Suppressor macrophage treated with lipopolysaccharide for 4 hours (primary cell): Measurements from ENCODE around the gene EXOC6B.
"Not testable (repeated sequence)": the region's sequence is repeated elsewhere in the genome, so short reads cannot be mapped to it uniquely, and the experiment has no call there.

Source experiments
- DNase-seq: peaks from one replicate; pipeline ENCODE4 v3.0.0-alpha.2; 2020

EXOC6B gene

DNA sequence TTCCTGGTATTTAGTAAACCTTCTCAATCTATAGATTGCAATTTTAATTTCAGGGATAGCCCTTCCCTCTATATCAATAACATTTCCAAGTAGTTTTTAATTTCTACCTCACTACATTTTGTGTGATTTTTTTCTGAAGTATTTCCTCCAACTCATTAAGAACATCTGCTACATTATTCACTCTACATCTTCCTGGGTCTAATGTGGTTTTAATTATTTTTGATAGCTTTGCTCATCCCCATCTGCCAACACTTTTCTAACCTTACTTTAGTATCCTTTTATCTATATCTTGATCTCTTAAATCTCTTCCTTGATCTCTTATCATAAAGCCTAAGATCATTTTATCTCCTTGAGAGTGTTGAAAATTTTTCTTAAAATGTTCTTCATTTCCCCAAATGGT is 399.8 kb downstream of the EXOC6B start:
- DNase-seq = no peak

GRCh38 chr2:72423756-72424155 is 402.1 kb downstream of the EXOC6B start:
- DNase-seq = no peak

DNA sequence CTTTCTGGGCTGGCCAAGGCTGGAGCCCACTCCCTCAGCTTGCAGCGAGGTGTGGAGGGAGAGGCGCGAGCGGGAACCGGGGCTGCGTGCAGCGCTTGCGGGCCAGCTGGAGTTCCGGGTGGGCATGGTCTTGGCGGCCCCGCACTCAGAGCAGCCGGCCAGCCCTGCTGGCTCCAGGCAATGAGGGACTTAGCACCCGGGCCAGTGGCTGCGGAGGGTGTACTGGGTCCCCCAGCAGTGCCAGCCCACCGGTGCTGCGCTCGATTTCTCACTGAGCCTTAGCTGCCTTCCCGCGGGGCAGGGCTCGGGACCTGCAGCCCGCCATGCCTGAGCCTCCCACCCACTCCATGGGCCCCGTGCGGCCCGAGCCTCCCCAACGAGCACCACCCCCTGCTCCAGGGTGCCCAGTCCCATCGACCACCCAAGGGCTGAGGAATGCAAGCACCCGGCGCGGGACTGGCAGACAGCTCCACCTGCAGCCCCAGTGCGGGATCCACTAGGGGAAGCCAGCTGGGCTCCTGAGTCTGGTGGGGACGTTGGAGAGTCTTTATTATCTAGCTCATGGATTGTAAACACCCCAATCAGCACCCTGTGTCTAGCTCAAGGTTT is 404.0 kb downstream of the EXOC6B start:
- DNase-seq = not testable (repeated sequence)

- DNase-seq = no peak
Measured at GRCh38 chr2:72415781-72416475, 409.9 kb downstream of the EXOC6B start.

DNA sequence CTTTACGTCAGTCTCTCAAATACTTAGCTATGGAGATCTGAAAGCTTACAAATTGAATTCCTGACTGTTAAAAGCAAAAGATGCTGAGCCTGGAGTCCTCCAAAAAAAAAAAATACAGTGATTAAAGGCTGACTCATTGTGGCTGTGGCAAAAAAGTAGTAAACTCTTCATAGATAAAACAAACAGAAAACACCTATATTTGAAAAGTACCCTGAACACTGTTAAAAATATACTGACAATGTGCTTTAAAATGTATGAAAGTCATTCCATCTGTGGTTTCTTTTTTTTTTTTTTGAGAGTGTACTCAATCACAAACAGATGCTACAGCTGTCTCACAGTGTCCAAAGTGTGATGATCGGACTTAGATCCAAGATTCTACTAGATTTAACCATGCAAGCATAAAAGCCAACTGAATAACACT is 410.6 kb downstream of the EXOC6B start:
- no peak for DNase-seq

DNA sequence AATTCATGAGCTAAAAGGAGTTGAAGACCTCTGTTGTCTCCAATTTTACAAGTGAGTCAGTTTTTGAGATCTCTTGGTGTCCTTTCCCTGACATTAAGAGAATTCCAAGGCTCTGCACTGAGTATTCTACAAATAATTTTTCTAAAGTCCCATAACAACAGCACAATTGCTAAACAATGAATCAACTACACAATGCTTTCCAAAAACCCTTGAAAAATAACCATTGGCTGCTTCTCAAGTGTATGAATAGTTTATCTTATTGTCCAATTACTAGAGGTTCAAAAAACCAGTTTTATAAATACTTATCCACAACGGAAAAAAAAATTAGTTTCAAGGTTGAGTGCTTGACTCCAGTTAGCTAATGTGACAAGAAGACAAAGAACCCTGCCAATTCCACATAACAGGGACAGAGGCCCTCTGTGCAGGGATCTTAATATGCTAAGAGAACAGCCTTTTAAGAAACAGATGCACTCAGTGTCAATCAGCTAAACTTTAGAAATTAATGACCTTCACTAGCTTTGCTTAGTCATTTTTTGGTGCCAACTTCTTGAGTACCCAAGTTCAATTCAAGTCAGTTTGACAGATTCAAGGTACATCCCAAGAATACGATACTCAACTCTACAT is 411.6 kb downstream of the EXOC6B start:
- DNase-seq = no peak

DNA sequence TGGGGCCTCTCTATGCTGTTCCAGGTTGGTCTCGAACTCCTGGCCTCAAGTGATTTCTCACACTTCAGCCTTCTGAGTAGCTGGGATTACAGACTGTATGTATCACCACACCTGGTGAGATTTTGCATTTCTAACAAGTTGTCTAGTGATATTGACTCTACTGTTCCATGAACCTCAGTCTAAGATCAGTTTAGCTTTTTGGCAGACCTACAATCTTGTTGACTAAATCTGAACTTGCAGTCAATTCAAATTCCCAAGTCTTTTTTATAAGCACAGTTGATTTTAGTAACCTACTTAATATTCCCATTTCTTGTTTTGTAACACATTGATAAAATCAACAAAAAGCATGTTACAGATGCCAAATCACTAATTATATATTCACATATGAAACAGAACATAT is 412.1 kb downstream of the EXOC6B start:
- DNase-seq = no peak

DNA sequence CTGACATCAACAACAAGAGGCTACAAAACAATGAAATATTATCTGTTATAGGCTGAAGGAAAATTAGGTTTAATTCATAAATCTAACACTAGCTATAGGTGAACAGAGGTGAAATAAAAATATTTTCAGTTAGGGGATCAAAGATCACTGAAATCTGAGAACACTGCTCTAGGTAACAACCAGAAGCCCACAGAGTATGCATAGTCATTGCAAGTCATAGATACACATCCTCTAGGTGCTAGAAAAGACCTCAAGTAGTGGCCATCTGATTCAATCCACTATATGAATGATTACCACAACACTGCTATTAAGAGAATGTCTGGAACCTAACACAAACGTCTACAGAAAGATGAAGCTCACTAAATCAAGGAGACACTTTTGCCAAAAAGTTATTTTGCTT is 413.6 kb downstream of the EXOC6B start:
- no peak for DNase-seq

GRCh38 chr2:72399879-72400278 is 426.0 kb downstream of the EXOC6B start:
- no peak for DNase-seq

GRCh38 chr2:72395096-72395495 is 430.7 kb downstream of the EXOC6B start:
- DNase-seq = no peak

DNA sequence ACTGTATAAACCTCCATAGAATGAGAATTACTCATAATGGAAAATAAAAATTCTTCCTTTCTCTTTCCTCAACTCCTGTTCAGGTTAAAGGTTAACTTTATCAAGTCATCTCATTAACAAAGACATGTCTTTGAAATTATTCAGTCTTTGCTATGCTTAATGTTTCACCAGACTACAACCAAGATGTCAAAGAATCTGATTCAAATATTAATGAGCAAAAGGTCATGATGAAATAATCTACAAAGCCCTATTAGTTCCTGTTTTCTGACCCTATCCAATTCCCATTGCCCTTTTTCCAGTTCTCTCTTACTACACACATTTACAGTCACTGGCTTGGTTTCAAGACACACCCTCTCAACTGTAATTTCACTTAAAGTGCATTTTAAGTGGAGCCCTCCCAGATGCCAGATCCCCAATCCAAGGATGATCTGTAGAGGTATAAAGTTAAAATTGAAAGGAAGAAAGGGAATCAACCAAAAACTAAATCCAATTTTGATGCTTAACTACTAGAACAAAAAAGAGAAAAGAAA is 431.2 kb downstream of the EXOC6B start:
- peak; percentile 6 for DNase-seq

DNA sequence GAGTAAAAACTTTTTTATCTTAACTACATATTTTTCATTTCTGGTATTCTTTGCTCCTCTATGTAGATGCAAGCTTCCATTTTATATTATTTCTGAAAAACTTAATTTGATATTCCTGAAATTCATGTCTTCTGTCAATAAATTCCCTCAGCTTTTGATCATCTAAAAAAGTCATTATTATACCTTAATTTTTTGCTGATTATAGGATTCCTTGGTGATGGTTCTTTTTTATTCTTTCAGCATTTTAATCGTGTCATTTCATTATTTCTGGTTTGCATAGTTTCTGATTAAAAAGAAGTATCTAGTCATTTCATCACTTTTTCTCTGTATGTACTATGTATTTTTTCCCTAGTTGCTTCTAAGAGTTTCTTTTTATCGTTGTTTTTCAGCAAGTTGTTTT is 436.4 kb downstream of the EXOC6B start:
- no peak for DNase-seq

- DNase-seq = no peak
Measured at GRCh38 chr2:72388263-72388662, 437.6 kb downstream of the EXOC6B start.

- no peak for DNase-seq
Measured at GRCh38 chr2:72386288-72386687, 439.5 kb downstream of the EXOC6B start.

DNA sequence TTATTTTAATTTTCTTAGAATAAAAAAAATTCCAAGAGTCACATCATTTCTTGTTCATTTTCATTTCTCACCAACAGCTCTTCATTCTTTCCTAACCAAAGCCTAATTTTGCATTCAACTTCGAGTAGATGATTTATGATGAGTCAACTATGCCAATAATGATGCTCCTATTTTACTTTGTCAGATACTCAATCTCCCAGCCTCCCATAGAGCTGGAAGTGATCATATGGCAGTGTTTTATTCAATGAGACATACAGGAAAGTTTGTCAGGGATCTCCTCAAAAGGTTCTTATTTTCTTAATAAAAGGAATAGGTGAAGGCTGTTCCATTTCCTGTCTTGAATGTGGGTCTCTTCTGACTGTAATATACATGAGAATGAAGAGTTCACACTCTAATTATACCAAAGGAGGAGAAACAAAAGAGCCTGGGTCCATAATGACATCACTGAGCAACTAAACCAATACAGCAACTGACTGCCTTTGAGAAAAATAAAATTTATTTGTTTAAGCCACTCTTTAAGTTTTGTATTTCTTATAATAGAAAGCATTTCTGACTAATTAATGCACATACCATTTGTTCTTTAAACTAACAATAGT is 447.0 kb downstream of the EXOC6B start:
- no peak for DNase-seq

GRCh38 chr2:72367530-72368225 is 458.2 kb downstream of the EXOC6B start:
- DNase-seq = no peak

- no peak for DNase-seq
Measured at GRCh38 chr2:72363406-72363805, 462.4 kb downstream of the EXOC6B start.

DNA sequence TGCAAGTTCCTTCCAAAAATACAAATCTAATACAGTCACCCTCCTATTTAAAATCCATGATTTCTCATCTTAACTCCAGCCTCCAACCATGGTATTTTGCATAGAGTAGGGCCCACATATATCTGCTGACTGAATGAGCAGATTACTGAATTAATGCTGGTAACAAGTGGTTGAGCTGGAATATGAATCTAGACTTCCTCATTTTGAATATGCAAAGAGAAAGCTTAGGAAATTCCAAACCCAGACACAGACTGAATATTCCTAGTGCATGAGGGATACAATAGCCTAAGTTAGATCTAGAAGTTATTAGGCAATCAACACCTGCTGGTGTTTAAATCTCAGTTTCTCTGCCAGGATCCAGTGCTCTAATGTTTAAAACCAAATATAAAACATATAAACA is 463.1 kb downstream of the EXOC6B start:
- no peak for DNase-seq

DNA sequence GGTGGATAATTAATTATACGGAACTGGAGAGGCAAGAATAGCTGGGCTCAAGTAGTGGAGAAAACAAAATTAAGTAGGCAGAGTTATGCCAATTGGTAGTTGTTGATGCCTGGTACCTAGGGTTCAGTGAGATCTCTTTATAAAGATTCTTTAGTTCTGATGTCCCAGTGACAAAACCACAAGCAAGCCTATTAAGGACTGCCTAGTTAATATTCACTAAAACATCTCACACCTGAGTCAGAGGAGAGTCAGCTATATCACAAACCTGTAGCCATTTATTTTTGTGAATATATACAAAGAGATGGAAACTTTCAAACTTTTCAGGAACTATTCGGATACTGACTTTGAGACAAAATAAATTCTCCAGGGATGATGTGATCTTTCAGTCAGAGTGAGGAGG is 464.3 kb downstream of the EXOC6B start:
- DNase-seq = no peak

DNA sequence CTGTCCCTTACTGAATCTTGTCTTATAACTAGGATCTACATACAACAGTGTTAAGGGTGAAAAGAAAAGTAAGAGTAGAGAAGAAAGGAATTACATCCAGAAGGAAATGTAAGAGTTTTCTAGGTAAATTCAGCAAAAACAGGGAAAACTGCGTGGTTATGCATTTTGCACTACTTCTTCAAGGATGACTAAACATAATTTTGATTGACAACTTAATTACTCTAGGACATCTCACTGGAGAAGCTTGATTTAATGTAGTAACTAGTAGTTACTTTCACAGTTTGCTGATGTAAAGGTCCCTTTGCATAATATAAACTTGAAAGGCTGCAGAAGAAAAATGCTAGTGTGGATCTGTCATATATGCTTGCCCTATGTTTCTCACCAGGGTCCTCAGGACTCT is 464.8 kb downstream of the EXOC6B start:
- no peak for DNase-seq

DNA sequence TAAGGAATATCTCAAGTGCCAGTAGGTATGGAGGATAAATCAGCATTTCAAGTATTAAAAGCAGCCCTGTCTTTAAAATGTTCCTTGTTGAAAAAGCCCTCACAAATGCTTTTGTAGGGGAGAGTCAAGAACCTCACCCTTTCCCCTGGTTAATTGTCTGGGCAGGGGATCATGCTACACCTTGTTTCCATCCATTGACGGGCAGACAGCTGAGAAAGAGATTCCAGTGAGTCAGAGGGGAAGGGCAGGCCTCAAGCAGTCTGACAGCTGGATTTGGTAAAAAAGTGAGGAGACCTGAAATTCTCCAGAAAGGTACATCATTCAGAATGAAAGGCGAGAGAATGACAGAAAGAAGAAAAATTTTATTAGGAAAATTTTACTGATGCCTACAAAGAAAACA is 475.0 kb downstream of the EXOC6B start:
- DNase-seq = no peak

DNA sequence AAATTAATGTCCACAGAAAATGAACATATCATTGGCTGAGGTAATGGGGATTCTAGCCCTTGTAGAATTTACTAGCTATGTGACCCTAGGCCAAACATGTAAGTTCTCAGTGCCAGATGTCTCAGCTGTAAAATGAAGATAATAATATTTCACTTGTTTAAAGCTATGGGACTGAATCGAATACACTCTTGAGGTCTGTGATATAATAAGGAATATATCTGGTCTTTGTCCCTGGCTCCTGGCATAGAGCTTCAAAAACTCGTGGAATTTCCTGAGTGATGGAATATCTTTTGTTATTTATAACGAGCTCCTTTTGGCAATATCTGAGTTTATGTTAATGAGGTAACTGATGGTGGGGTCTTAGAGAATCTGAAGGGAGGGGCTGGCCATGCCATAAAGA is 476.8 kb downstream of the EXOC6B start:
- no peak for DNase-seq

- DNase-seq = no peak
Measured at GRCh38 chr2:72347081-72347480, 478.8 kb downstream of the EXOC6B start.
